ENCODE data around the gene CRYBG2.

The CRYBG2 gene

GRCh38 chr1:26281971-26282370 lies 72.0 kb downstream of the CRYBG2 start:
- H3K36me3 Mint-ChIP-seq (ENCODE audit: low read depth) = peaks cover 64% of the 10 kb centered on the region
- H3K27ac Mint-ChIP-seq = peak overlapping the region; percentile 88
- H3K9me3 Mint-ChIP-seq = no peaks in the 10 kb centered on the region
- no peaks in the 10 kb centered on the region for H3K27me3 Mint-ChIP-seq
- peak overlapping the region; percentile 87 for H3K4me3 Mint-ChIP-seq
- peaks cover 90% of the 10 kb centered on the region for H3K4me1 Mint-ChIP-seq (ENCODE audit: low read depth)

- H3K36me3 Mint-ChIP-seq (ENCODE audit: low read depth) = peaks cover 68% of the 10 kb centered on the region
- peak overlapping the region; percentile 87 for H3K4me3 Mint-ChIP-seq
- peaks cover 90% of the 10 kb centered on the region for H3K4me1 Mint-ChIP-seq (ENCODE audit: low read depth)
- no peaks in the 10 kb centered on the region for H3K27me3 Mint-ChIP-seq
- H3K27ac Mint-ChIP-seq = peak overlapping the region; percentile 88
- H3K9me3 Mint-ChIP-seq = no peaks in the 10 kb centered on the region
Measured at GRCh38 chr1:26281091-26281958, 72.6 kb downstream of the CRYBG2 start.

GRCh38 chr1:26280333-26281042 lies 73.4 kb downstream of the CRYBG2 start:
- Mint-ChIP-seq H3K4me3 (peak overlapping the region; percentile 87), H3K27me3 (no peaks in the 10 kb centered on the region), H3K4me1 (ENCODE audit: low read depth) (peaks cover 90% of the 10 kb centered on the region), H3K27ac (peak overlapping the region; percentile 92), H3K9me3 (no peaks in the 10 kb centered on the region), H3K36me3 (ENCODE audit: low read depth) (peaks cover 71% of the 10 kb centered on the region)

DNA sequence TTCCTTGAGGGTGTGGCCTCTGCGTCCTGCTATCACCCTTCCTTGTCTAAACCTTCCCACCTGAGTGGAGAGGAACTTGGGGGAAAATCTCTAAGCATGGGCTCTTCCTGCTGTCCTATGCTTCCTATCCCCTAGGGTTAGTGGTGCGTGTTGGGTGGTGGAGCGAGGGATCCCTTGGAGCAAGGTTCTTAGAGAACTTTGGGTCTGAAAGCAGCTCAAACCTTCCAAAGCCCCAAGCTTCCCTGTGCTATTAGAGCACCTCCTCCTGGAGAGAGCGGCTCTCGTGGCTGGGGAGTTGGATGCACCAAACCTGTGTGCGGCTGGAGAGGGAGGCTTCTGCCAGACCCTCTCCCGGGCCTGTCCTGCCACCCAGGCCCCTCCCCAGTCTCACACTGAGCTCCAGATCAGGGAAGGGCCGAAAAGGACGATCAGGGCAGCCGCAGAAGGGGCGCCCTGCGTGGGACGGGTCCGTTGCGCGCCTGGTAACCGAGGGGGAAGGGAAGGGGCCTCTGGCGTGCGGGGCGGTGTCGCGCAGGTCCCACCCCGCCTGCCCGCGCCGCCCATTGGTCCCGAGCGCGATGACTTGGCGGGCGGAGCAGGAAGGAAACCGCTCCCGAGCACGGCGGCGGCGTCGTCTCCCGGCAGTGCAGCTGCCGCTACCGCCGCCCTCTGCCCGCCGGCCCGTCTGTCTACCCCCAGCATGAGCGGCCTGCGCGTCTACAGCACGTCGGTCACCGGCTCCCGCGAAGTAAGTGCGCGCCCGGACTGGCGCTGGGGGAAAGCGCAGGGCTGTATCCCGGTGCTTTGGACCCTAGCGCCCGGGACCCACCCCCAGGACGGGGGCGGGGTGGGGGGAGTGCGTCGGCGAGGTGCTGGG lies 74.2 kb downstream of the CRYBG2 start, which contains the start of gene SH3BGRL3:
TSS of gene SH3BGRL3 (plus strand) at position 631 of the 877 bp plus-strand sequence. CDS start at position 701, 70 bp downstream.
- peaks cover 67% of the 10 kb centered on the region for H3K36me3 Mint-ChIP-seq (ENCODE audit: low read depth)
- peak within 1 kb of the TSS; percentile 87 for H3K4me3 Mint-ChIP-seq
- H3K9me3 Mint-ChIP-seq = no peaks in the 10 kb centered on the region
- peaks cover 90% of the 10 kb centered on the region for H3K4me1 Mint-ChIP-seq (ENCODE audit: low read depth)
- no peaks in the 10 kb centered on the region for H3K27me3 Mint-ChIP-seq
- peak within 1 kb of the TSS; percentile 98 for H3K27ac Mint-ChIP-seq

- Mint-ChIP-seq H3K9me3 (no peaks in the 10 kb centered on the region), H3K27ac (peak overlapping the region; percentile 98), H3K4me3 (peak overlapping the region; percentile 87), H3K27me3 (no peaks in the 10 kb centered on the region), H3K36me3 (ENCODE audit: low read depth) (peaks cover 71% of the 10 kb centered on the region), H3K4me1 (ENCODE audit: low read depth) (peaks cover 89% of the 10 kb centered on the region)
Measured at GRCh38 chr1:26278724-26279455, 75.0 kb downstream of the CRYBG2 start.

- H3K9me3 Mint-ChIP-seq = no peaks in the 10 kb centered on the region
Measured at GRCh38 chr1:26278303-26278702, 75.6 kb downstream of the CRYBG2 start.

GRCh38 chr1:26277719-26278118 lies 76.2 kb downstream of the CRYBG2 start:
- Mint-ChIP-seq H3K9me3 (no peaks in the 10 kb centered on the region), H3K36me3 (ENCODE audit: low read depth) (peaks cover 68% of the 10 kb centered on the region), H3K4me1 (ENCODE audit: low read depth) (peaks cover 77% of the 10 kb centered on the region), H3K4me3 (peak overlapping the region; percentile 87), H3K27ac (peak overlapping the region; percentile 98), H3K27me3 (no peaks in the 10 kb centered on the region)

More at GRCh38 chr1:26278303-26278702, 75.6 kb downstream of the CRYBG2 start:
- Mint-ChIP-seq H3K36me3 (ENCODE audit: low read depth) (peaks cover 68% of the 10 kb centered on the region), H3K4me3 (peak overlapping the region; percentile 87), H3K27me3 (no peaks in the 10 kb centered on the region), H3K27ac (peak overlapping the region; percentile 98), H3K4me1 (ENCODE audit: low read depth) (peaks cover 83% of the 10 kb centered on the region)

GRCh38 chr1:26277261-26277661 lies 76.7 kb downstream of the CRYBG2 start:
- Mint-ChIP-seq H3K4me3 (peak overlapping the region; percentile 5), H3K9me3 (no peaks in the 10 kb centered on the region), H3K27ac (peak overlapping the region; percentile 98), H3K36me3 (ENCODE audit: low read depth) (peaks cover 66% of the 10 kb centered on the region), H3K4me1 (ENCODE audit: low read depth) (peaks cover 72% of the 10 kb centered on the region), H3K27me3 (no peaks in the 10 kb centered on the region)

DNA sequence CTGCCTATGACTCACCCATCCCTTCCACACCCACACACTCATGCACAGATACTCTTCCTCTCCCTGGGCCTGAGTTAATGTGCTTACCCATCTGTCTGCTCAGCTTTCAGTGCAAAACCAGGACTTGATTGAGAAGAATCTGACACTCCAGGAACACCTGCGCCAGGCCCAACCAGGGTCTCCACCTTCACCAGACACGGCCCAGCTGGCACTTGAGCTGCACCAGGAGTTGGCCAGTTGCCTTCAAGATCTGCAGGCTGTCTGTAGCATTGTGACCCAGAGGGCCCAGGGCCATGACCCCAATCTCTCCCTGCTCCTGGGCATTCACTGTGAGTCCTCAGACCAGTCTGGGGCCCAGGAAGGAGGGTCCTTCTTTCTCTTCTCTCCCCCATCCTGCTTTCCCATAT lies 77.5 kb downstream of the CRYBG2 start:
- Mint-ChIP-seq H3K4me3 (peak overlapping the region; percentile 5), H3K27me3 (no peaks in the 10 kb centered on the region), H3K9me3 (no peaks in the 10 kb centered on the region), H3K27ac (peak overlapping the region; percentile 98), H3K4me1 (ENCODE audit: low read depth) (peaks cover 66% of the 10 kb centered on the region), H3K36me3 (ENCODE audit: low read depth) (peaks cover 65% of the 10 kb centered on the region)

DNA sequence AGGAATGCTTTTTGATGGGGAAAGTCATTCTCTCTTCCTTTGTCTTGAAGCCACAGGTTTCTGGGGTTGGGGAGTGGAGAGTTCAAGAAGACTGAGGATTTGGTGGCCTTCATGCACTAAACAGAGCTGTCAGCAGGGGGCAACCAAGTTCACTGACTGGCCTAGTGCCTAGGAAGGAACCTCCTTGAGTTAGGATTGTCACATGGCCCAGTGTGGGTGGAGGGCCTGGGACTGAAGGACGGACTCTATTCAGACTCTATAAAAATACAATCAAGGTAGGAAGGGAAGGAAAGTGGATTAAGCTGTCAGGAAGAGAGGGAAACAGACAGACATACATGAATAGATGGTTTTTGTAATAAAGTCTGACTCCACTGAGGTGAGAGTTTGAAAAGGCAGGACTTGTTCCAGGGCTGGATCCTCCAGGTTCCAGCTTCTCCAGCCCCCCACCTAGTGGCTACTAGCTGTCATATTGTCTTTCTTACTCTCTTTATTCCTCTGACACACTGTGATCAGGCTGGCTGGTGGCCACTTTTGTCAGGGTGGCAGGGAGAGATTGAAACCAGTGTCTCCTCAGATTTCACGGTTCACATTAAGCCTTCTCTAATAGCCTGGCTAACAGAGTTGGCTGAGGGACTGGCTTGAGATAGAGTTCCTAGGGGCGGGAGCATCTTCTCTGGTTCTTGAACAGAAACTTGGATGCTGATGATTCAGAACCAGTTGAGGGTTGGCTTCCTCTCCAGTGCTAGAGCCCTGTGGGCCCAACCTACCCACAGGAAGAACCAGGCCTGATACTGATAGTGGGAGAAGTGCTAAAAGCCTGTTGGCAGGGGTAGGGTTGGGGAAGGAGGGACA lies 78.1 kb downstream of the CRYBG2 start:
- Mint-ChIP-seq H3K27me3 (no peaks in the 10 kb centered on the region), H3K27ac (peak overlapping the region; percentile 98), H3K9me3 (no peaks in the 10 kb centered on the region), H3K36me3 (ENCODE audit: low read depth) (peaks cover 63% of the 10 kb centered on the region), H3K4me3 (peak overlapping the region; percentile 61), H3K4me1 (ENCODE audit: low read depth) (peaks cover 60% of the 10 kb centered on the region)

DNA sequence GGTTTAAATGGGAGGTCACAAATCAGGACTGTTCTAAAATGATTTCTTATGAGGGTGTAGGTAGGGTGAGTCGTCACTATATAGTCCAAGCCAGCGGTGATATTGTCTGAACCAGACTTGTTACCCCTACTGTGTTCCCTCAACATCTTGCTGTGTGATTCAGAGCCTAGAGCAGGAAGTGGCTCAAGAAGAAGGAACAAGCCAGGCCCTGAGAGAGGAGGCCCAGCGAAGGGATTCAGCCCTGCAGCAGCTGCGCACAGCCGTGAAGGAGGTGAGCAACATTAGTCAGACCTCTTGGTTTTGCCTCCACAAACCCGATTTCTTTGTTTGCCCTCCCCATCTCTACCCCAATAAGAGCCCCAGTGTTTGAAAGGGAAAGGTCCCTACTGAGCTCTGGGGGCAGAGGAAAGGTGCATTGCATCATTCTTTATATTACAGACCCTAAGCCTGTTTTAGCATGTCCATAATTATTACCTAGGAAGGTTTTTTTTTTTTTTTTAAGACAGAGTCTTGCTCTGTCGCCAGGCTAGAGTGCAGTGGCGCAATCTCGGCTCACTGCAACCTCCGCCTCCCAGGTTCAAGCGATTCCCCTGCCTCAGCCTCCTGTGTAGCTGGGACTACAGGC lies 79.0 kb downstream of the CRYBG2 start:
- Mint-ChIP-seq H3K4me1 (ENCODE audit: low read depth) (peaks cover 56% of the 10 kb centered on the region), H3K27me3 (no peaks in the 10 kb centered on the region), H3K4me3 (no peak overlapping the region), H3K36me3 (ENCODE audit: low read depth) (peaks cover 67% of the 10 kb centered on the region), H3K9me3 (no peaks in the 10 kb centered on the region), H3K27ac (peak overlapping the region; percentile 98)

Data from stimulated activated naive CD8-positive, alpha-beta T cell treated with anti-CD3 and anti-CD28 coated beads, Interleukin-15, Interleukin-2, amounts not matched to agents 100 ng/mL and 50 ng/mL, for 24 hours (primary cell).